Upper lobe of left lung (tissue), 6 donors: Measurements from ENCODE around the gene CFAP100. TPM values are rescaled to one million over a fixed set of nuclear protein-coding genes. Genes with fewer than 3 reads are reported as not detected.

ENCODE experiments used
- ATAC-seq, 2 donors: fragments of 200-7000 bp; cut with Tn5 transposase; one replicate each; pipeline ENCODE4 v1.9.1; 2022; ENCODE audit warnings: mild to moderate bottlenecking in 2 of 2, moderate library complexity in 2 of 2; ENCODE audit not compliant: low FRiP score in 2 of 2
- DNase-seq, 2 donors: peaks; one replicate each; pipeline ENCODE4 v3.0.0-alpha.2; 2019 to 2020
- H3K27ac ChIP-seq, 4 donors: fragments of 200-600 bp; sonication (generic); one replicate each; pipeline ENCODE4 v1.5.1; 2016 to 2019
- H3K27me3 ChIP-seq, 4 donors: fragments of 200-600 bp; sonication (generic); one replicate each; pipeline ENCODE4 v1.5.1; 2017 to 2019
- H3K36me3 ChIP-seq, 4 donors: fragments of 200-600 bp; sonication (generic); one replicate each; pipeline ENCODE4 v1.5.1; 2016 to 2019
- H3K4me1 ChIP-seq, 4 donors: fragments of 200-600 bp; sonication (generic); one replicate each; pipeline ENCODE4 v1.5.1; 2018 to 2019
- H3K4me3 ChIP-seq, 4 donors: fragments of 200-600 bp; sonication (generic); one replicate each; pipeline ENCODE4 v1.5.1; 2017 to 2019; ENCODE audit warnings: mild to moderate bottlenecking in 2 of 4, moderate library complexity in 1 of 4
- H3K9me3 ChIP-seq, 4 donors: fragments of 200-600 bp; sonication (generic); one replicate each; pipeline ENCODE4 v1.5.1; 2018 to 2019
- EP300 ChIP-seq, 4 donors: sonication (generic); formaldehyde crosslinking; IDR thresholded peaks; one replicate each; pipeline ENCODE4 v1.5.1; 2017; ENCODE audit warnings: antibody characterized with exemption in 4 of 4, control low read depth in 2 of 4
- POLR2A ChIP-seq, 4 donors: fragments of 450-650 bp; IDR thresholded peaks; one replicate each; pipeline ENCODE4 v1.5.1; 2016 to 2017; ENCODE audit warnings: antibody characterized with exemption in 4 of 4, mild to moderate bottlenecking in 2 of 4
- POLR2AphosphoS5 ChIP-seq, 2 donors: sonication (generic); formaldehyde crosslinking; IDR thresholded peaks; one replicate each; pipeline ENCODE4 v1.5.1; 2017; ENCODE audit warnings: antibody characterized with exemption in 2 of 2
- WGBS, 2 donors: methylation state at CpG; one replicate each; pipeline ENCODE4 v1.1.5; 2017 to 2018; 5-methylcytosine and 5-hydroxymethylcytosine counted together
- total RNA-seq, 6 donors: library from RNA; depleted of rRNA in 4 of 6; stranded (reverse); fragments of >200 nt in 4 of 6; gene quantifications; one replicate each; pipeline versions ENCODE4 v1.1.0 to v1.2.1, GENCODE V29; 2016 to 2021
- TF ChIP-seq, protein P1 (sequence below), 6 experiments: fragments of 450-650 bp in 4 of 6; fragments of 200-600 bp in 2 of 6; sonication (generic) in 2 of 6; IDR thresholded peaks; one replicate each; pipeline ENCODE4 v1.5.1; 2016 to 2019; ENCODE audit warnings: antibody characterized with exemption in 6 of 6
- donor health status: DM: no; HTN: no; CAD: no; lungs with moderate emphysema.
- donor health status: DM: no; HTN: yes; CAD: no; lungs with severe emphysema.

Gene CFAP100
- total RNA-seq, 6 donors from 2014 or later = 0.09 to 57.9 (median 21.6) TPM

DNA sequence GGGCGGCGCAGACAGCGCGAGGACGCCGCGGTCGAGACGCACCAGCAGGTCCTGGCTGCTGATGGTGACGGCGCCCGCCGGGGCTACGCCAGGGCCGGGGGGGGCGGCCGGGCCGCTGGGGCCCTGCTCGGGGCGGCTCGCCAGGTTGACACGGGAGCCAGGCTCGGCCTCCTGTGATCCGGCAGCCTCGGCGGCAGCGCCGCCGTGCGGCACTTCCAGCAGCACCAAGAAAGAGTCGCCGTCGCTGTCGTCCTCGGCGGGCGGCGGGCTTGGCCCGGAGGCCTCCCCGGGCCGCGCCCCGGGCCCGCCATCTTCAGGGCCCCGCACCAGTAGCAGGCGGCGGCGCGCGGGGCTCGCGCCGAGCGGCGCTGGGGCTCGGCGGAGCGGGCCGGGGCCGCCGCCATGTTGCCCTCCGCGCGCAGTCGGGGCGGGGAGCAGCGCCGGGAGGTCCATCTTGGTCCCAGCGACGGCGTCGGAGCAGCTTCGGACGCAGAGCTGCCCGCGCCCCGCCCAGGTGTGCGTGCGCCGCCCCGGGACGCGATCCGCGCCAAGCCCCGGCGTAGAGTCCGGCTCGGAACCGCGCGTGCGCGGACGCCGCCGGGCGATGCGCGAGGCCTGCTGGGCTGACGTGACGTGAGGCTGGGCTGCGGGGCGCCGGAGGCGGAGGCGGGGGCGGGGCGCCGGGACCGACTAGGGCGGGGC lies 80.9 kb downstream of the CFAP100 start, which contains the start of gene ZXDC:
Gene ZXDC (minus strand): TSS at position 479 of the 702 bp plus-strand sequence. CDS start 26 bp downstream, at position 453.
- Histone ChIP-seq H3K27me3 (no peaks in the 10 kb centered on the region), H3K9me3 (no peaks in the 10 kb centered on the region), H3K4me3 (peak within 1 kb of the TSS; percentile 67 to 80 (median 75)), H3K36me3 (peaks cover 4 to 13% (median 6%) of the 10 kb centered on the region in 4 donors), H3K27ac (peak within 1 kb of the TSS; percentile 94 to 99 (median 94)), H3K4me1 (peaks cover 41 to 54% (median 47%) of the 10 kb centered on the region in 4 donors)
- WGBS, 2 donors = no CpG with 5 or more reads among the region's 112 CpGs
- ATAC-seq (peak; percentile 90 to 92), DNase-seq (peak; percentile 96 to 100)
- TF ChIP-seq, protein P1, sequence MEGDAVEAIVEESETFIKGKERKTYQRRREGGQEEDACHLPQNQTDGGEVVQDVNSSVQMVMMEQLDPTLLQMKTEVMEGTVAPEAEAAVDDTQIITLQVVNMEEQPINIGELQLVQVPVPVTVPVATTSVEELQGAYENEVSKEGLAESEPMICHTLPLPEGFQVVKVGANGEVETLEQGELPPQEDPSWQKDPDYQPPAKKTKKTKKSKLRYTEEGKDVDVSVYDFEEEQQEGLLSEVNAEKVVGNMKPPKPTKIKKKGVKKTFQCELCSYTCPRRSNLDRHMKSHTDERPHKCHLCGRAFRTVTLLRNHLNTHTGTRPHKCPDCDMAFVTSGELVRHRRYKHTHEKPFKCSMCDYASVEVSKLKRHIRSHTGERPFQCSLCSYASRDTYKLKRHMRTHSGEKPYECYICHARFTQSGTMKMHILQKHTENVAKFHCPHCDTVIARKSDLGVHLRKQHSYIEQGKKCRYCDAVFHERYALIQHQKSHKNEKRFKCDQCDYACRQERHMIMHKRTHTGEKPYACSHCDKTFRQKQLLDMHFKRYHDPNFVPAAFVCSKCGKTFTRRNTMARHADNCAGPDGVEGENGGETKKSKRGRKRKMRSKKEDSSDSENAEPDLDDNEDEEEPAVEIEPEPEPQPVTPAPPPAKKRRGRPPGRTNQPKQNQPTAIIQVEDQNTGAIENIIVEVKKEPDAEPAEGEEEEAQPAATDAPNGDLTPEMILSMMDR (IDR thresholded peaks at IDR 0.05) = peak in 5 of 6 experiments; percentile 30 to 75 (median 57)
- peak in 3 of 4 donors; percentile 72 to 94 (median 86) for TF ChIP-seq POLR2A (IDR thresholded peaks at IDR 0.05)
- TF ChIP-seq POLR2AphosphoS5 (IDR thresholded peaks at IDR 0.05) = peak; percentile 50 to 57
- TF ChIP-seq EP300 (IDR thresholded peaks at IDR 0.05) = peak in 1 of 4 donors; percentile 8

DNA sequence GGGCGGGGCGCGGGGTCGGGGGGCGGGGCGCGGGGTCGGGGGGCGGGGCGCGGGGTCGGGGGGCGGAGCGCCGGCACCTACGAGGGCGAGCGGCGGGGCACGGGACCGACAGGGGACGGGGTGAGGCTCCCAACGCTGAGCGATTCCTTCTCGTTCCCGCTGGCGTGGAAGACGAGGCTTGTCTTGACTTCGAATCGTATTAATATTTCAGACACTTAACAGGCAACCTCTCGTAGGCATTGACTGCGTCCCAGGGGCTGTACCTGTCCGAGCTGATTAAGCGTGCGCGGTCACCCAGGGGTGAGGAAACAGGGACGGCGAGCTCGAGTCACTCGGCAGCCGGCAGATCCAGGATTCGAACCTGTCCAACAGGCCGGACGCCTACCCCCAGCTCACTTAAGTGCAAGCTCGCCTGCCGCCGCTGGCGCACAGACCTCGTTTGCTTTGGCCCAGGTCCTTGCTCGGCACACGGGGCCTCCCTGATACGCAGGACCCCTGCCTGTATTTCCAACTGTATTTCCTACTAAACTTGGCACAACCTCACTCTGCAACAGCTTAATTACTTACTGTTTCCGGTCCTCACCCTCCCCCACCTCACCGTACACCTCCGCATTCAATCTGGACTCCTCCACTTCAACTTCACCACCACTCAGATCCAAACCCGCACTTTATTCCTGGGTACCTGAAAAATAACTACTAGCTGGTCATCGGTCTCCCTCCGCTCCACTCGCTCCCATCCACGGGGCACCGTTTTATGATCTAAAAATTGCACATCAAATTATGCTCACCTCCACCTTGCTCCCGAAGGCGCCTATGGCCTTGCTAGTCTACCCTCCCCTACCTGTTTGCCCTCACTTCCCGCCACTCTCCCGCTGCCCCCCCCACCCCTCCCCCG lies 81.7 kb downstream of the CFAP100 start:
- H3K27me3 ChIP-seq = no peaks in the 10 kb centered on the region
- TF ChIP-seq POLR2A (IDR thresholded peaks at IDR 0.05) = peak in 3 of 4 donors; percentile 39 to 71 (median 43)
- TF ChIP-seq, protein P1 (IDR thresholded peaks at IDR 0.05) = peak in 2 of 6 experiments; percentile 7 to 18
- no peak for TF ChIP-seq EP300 (IDR thresholded peaks at IDR 0.05)
- TF ChIP-seq POLR2AphosphoS5 (IDR thresholded peaks at IDR 0.05) = peak; percentile 61 to 79
- DNase-seq (peak in 1 of 2 donors; percentile 90), ATAC-seq (peak; percentile 3 to 68)
- 14 to 24% methylated on average over 27 to 50 of the region's 66 CpGs for WGBS, 2 donors
- peak overlapping the region; percentile 41 to 80 (median 70) for H3K4me3 ChIP-seq
- H3K27ac ChIP-seq = peak overlapping the region; percentile 84 to 94 (median 90)
- H3K36me3 ChIP-seq = peaks cover 0 to 4% (median 0%) of the 10 kb centered on the region in 4 donors
- H3K4me1 ChIP-seq = peaks cover 40 to 46% (median 42%) of the 10 kb centered on the region in 4 donors
- H3K9me3 ChIP-seq = no peaks in the 10 kb centered on the region

DNA sequence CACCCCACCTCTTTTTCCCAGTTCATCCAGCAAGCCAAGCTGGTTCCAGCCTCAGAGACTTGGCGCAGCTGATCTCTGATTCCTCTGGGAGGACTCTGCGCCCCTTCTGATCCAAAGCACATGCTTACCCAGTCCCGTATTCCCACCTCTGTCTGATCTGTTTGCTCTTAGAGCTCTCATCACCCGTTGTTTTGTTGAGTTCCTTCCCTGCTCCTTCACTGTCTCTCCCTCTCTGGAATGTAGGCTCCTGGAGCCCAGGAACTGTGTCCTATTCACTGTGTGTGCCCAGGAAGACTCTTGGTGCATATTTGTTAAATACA lies 82.3 kb downstream of the CFAP100 start:
- Histone ChIP-seq H3K4me1 (peaks cover 33 to 43% (median 36%) of the 10 kb centered on the region in 4 donors), H3K9me3 (no peaks in the 10 kb centered on the region), H3K36me3 (no peaks in the 10 kb centered on the region), H3K27ac (peak overlapping the region in 2 of 4 donors; percentile 84 to 89), H3K4me3 (peak overlapping the region in 1 of 4 donors; percentile 80), H3K27me3 (no peaks in the 10 kb centered on the region)
- 53 to 73% methylated on average over 4 of the region's 4 CpGs for WGBS, 2 donors
- ATAC-seq = no peak
- TF ChIP-seq, protein P1 (IDR thresholded peaks at IDR 0.05) = no peak
- TF ChIP-seq POLR2AphosphoS5 (IDR thresholded peaks at IDR 0.05) = no peak
- no peak for TF ChIP-seq POLR2A (IDR thresholded peaks at IDR 0.05)
- TF ChIP-seq EP300 (IDR thresholded peaks at IDR 0.05) = no peak
- no peak for DNase-seq

DNA sequence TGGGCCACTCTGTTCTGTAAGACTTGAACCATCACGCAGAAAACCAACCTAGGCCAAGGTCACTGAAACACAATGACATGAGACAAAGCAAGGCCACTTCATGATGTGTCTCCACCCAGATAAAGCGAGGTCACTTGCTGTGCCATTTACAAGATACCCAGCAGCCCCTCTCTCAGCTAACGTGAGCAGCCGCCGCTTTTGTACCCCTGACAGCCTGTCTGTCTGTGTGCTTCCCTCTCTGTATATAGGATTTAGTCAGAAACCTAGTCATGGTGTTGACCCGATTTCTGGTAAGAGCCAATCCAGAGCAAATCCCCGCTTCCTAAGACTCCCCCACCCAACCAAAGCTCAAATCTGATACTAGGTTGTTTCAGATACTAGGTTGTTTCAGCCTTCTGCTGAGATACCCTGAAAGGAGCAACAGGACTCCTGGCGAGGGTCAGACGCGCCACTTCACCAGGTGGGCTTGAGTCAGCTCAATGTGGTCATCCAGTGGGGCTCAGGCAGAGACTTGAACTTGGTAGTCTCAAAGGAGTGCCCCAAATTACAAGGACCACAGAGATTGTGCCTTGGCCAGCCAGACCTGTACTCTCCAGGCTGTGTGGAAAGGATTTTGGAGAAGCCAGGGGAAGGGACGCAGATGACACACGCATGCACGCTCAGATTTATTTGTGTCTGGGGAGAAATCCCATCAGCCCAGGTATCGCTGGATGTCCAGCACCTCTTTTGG lies 84.0 kb downstream of the CFAP100 start:
- no peak overlapping the region for H3K27ac ChIP-seq
- H3K4me3 ChIP-seq = no peak overlapping the region
- no peak for DNase-seq
- TF ChIP-seq, protein P1 (IDR thresholded peaks at IDR 0.05) = no peak
- TF ChIP-seq POLR2AphosphoS5 (IDR thresholded peaks at IDR 0.05) (no peak), EP300 (IDR thresholded peaks at IDR 0.05) (no peak), POLR2A (IDR thresholded peaks at IDR 0.05) (no peak)
- no peak for ATAC-seq
- no peaks in the 10 kb centered on the region for H3K27me3 ChIP-seq
- H3K9me3 ChIP-seq = no peaks in the 10 kb centered on the region
- H3K4me1 ChIP-seq = peaks cover 16 to 26% (median 19%) of the 10 kb centered on the region in 4 donors
- 95 to 96% methylated on average over 13 to 14 of the region's 14 CpGs for WGBS, 2 donors
- H3K36me3 ChIP-seq = no peaks in the 10 kb centered on the region
